IPS-20b (cell line): ENCODE data around the gene ZNF697.
A peak's percentile ranks its signal among the peaks of the same experiment; 100 is the strongest.

Experiments
- H3K27ac ChIP-seq: one replicate; pipeline ENCODE4 v1.5.1; 2013; ENCODE audit warnings: low read length
- H3K27me3 ChIP-seq: 2 replicates; pipeline ENCODE4 v1.6.1; 2013; ENCODE audit warnings: mild to moderate bottlenecking, low read length, inconsistent platforms; ENCODE audit not compliant: insufficient read depth
- H3K36me3 ChIP-seq: 2 replicates; pipeline ENCODE4 v1.6.1; 2013; ENCODE audit warnings: low read depth, mild to moderate bottlenecking, inconsistent platforms, low read length, moderate library complexity; ENCODE audit not compliant: insufficient read depth
- H3K4me1 ChIP-seq: 2 replicates; pipeline ENCODE4 v1.6.1; 2013; ENCODE audit warnings: mild to moderate bottlenecking, control low read depth, inconsistent platforms, low read length, moderate library complexity; ENCODE audit not compliant: insufficient read depth
- H3K4me3 ChIP-seq: 2 replicates; pipeline ENCODE4 v1.5.1; 2013; ENCODE audit warnings: mild to moderate bottlenecking, low read length, inconsistent platforms
- H3K9ac ChIP-seq: 2 replicates; pipeline ENCODE4 v1.6.1; 2013; ENCODE audit warnings: low read depth, mild to moderate bottlenecking, inconsistent platforms, low read length, moderate library complexity
- H3K9me3 ChIP-seq: 2 replicates; pipeline ENCODE4 v1.6.1; 2013; ENCODE audit warnings: mild to moderate bottlenecking, low read depth, low read length, inconsistent platforms; ENCODE audit not compliant: insufficient read depth

ZNF697 gene

GRCh38 chr1:119660253-119661083, 12.4 kb upstream of the ZNF697 start:
- Histone ChIP-seq H3K4me3 (no peak overlapping the region), H3K27me3 (no peaks in the 10 kb centered on the region), H3K27ac (no peak overlapping the region), H3K9me3 (no peaks in the 10 kb centered on the region), H3K4me1 (peaks cover 14% of the 10 kb centered on the region; the same call in 1 of the 2 replicates), H3K9ac (no peak overlapping the region), H3K36me3 (no peaks in the 10 kb centered on the region)

GRCh38 chr1:119659628-119660027, 11.6 kb upstream of the ZNF697 start:
- no peak overlapping the region for H3K4me3 ChIP-seq
- H3K27ac ChIP-seq: no peak overlapping the region
- no peaks in the 10 kb centered on the region for H3K9me3 ChIP-seq
- no peaks in the 10 kb centered on the region for H3K36me3 ChIP-seq
- no peak overlapping the region for H3K9ac ChIP-seq
- no peaks in the 10 kb centered on the region for H3K27me3 ChIP-seq
- peaks cover 14% of the 10 kb centered on the region; the same call in 1 of the 2 replicates for H3K4me1 ChIP-seq

GRCh38 chr1:119656410-119656955, 8.4 kb upstream of the ZNF697 start:
- Histone ChIP-seq H3K27ac (no peak overlapping the region), H3K9me3 (no peaks in the 10 kb centered on the region), H3K4me1 (peaks cover 14% of the 10 kb centered on the region; the same call in 1 of the 2 replicates), H3K27me3 (no peaks in the 10 kb centered on the region), H3K9ac (no peak overlapping the region), H3K36me3 (no peaks in the 10 kb centered on the region), H3K4me3 (no peak overlapping the region)

GRCh38 chr1:119655154-119655553, 7.1 kb upstream of the ZNF697 start:
- H3K4me3 ChIP-seq: no peak overlapping the region
- no peaks in the 10 kb centered on the region for H3K9me3 ChIP-seq
- peaks cover 11% of the 10 kb centered on the region for H3K27me3 ChIP-seq
- H3K36me3 ChIP-seq: no peaks in the 10 kb centered on the region
- no peak overlapping the region for H3K27ac ChIP-seq
- peaks cover 16% of the 10 kb centered on the region; the same call in 1 of the 2 replicates for H3K4me1 ChIP-seq
- no peak overlapping the region for H3K9ac ChIP-seq

- H3K9ac ChIP-seq: no peak overlapping the region
- H3K9me3 ChIP-seq: no peaks in the 10 kb centered on the region
- H3K27ac ChIP-seq: no peak overlapping the region
- H3K27me3 ChIP-seq: peaks cover 16% of the 10 kb centered on the region
- no peak overlapping the region for H3K4me3 ChIP-seq
- 0 out of 2 replicates have a peak, but pooled peaks cover 3% of the 10 kb centered on the region for H3K4me1 ChIP-seq
- H3K36me3 ChIP-seq: no peaks in the 10 kb centered on the region
These were observed 5.7 kb upstream of the ZNF697 start for GRCh38 chr1:119653839-119654170.

GRCh38 chr1:119653135-119653838, 5.2 kb upstream of the ZNF697 start:
- Histone ChIP-seq H3K9ac (no peak overlapping the region), H3K27ac (no peak overlapping the region), H3K9me3 (no peaks in the 10 kb centered on the region), H3K36me3 (no peaks in the 10 kb centered on the region), H3K4me1 (0 out of 2 replicates have a peak, but pooled peaks cover 3% of the 10 kb centered on the region), H3K27me3 (peaks cover 16% of the 10 kb centered on the region), H3K4me3 (no peak overlapping the region)

- H3K4me3 ChIP-seq: no peak overlapping the region
These were observed 4.5 kb upstream of the ZNF697 start for GRCh38 chr1:119652587-119652986.

GRCh38 chr1:119651641-119652040, 3.6 kb upstream of the ZNF697 start:
- Histone ChIP-seq H3K27me3 (peaks cover 16% of the 10 kb centered on the region), H3K4me1 (peaks cover 3% of the 10 kb centered on the region; the same call in 1 of the 2 replicates), H3K27ac (no peak overlapping the region), H3K4me3 (no peak overlapping the region), H3K9me3 (no peaks in the 10 kb centered on the region), H3K9ac (no peak overlapping the region), H3K36me3 (no peaks in the 10 kb centered on the region)

More at GRCh38 chr1:119652587-119652986, 4.5 kb upstream of the ZNF697 start:
- H3K4me1 ChIP-seq: 0 out of 2 replicates have a peak, but pooled peaks cover 3% of the 10 kb centered on the region
- no peak overlapping the region for H3K9ac ChIP-seq
- H3K36me3 ChIP-seq: no peaks in the 10 kb centered on the region
- peaks cover 16% of the 10 kb centered on the region for H3K27me3 ChIP-seq
- H3K27ac ChIP-seq: no peak overlapping the region
- no peaks in the 10 kb centered on the region for H3K9me3 ChIP-seq

- peaks cover 16% of the 10 kb centered on the region for H3K27me3 ChIP-seq
- peaks cover 9% of the 10 kb centered on the region; the same call in 1 of the 2 replicates for H3K4me1 ChIP-seq
- H3K27ac ChIP-seq: no peak overlapping the region
- H3K4me3 ChIP-seq: no peak overlapping the region
- H3K36me3 ChIP-seq: no peaks in the 10 kb centered on the region
- H3K9me3 ChIP-seq: no peaks in the 10 kb centered on the region
- H3K9ac ChIP-seq: no peak overlapping the region
These were observed 3.1 kb upstream of the ZNF697 start for GRCh38 chr1:119651133-119651532.

GRCh38 chr1:119648620-119649004, 546 bp upstream of the ZNF697 start:
- H3K27me3 ChIP-seq: peaks cover 16% of the 10 kb centered on the region
- peak overlapping the region; percentile 90 for H3K4me3 ChIP-seq
- H3K36me3 ChIP-seq: no peaks in the 10 kb centered on the region
- H3K4me1 ChIP-seq: peaks cover 25% of the 10 kb centered on the region
- no peaks in the 10 kb centered on the region for H3K9me3 ChIP-seq
- H3K9ac ChIP-seq: peak overlapping the region; percentile 78
- H3K27ac ChIP-seq: no peak overlapping the region

GRCh38 chr1:119647228-119647733, 785 bp downstream of the ZNF697 start:
- Histone ChIP-seq H3K9me3 (no peaks in the 10 kb centered on the region), H3K4me3 (peak overlapping the region; percentile 90)

More at GRCh38 chr1:119647228-119647733, 785 bp downstream of the ZNF697 start:
- Histone ChIP-seq H3K36me3 (no peaks in the 10 kb centered on the region), H3K27ac (peak overlapping the region; percentile 40), H3K4me1 (peaks cover 25% of the 10 kb centered on the region), H3K9ac (peak overlapping the region; percentile 85), H3K27me3 (peaks cover 16% of the 10 kb centered on the region)
